SK-N-SH treated with all-trans-retinoic acid at 6 μM for 48 hours (cell line): ENCODE measurements around the gene SREBF1.

Experiments
- BACH2 ChIP-seq: fragments of 250-450 bp; sonication (Bioruptor Pico); IDR thresholded peaks from 2 replicates; pipeline ENCODE4 v1.9.0; 2021; ENCODE audit warnings: mild to moderate bottlenecking, borderline replicate concordance
- ESRRG ChIP-seq: fragments of 250-450 bp; sonication (Bioruptor Pico); IDR thresholded peaks from 2 replicates; pipeline ENCODE4 v1.6.1; 2021; ENCODE audit warnings: mild to moderate bottlenecking
- ISL1 ChIP-seq: fragments of 250-450 bp; sonication (Bioruptor Pico); IDR thresholded peaks from 2 replicates; pipeline ENCODE4 v2.1.2; 2022; ENCODE audit warnings: mild to moderate bottlenecking, moderate library complexity
- OSR1 ChIP-seq: fragments of 250-450 bp; sonication (Bioruptor Pico); IDR thresholded peaks from 2 replicates; pipeline ENCODE4 v1.8.0; 2022; ENCODE audit warnings: moderate library complexity, mild to moderate bottlenecking, inconsistent platforms
- ZC3H10 ChIP-seq: fragments of 250-450 bp; sonication (Bioruptor Pico); IDR thresholded peaks from 2 replicates; pipeline ENCODE4 v1.5.1; 2021; ENCODE audit warnings: mild to moderate bottlenecking, moderate library complexity
- ZFP3 ChIP-seq: fragments of 250-450 bp; sonication (Bioruptor Pico); IDR thresholded peaks from 2 replicates; pipeline ENCODE4 v1.5.0; 2020; ENCODE audit warnings: mild to moderate bottlenecking, moderate library complexity
- ZFP30 ChIP-seq: fragments of 450-650 bp; formaldehyde crosslinking; IDR thresholded peaks from 2 replicates; pipeline ENCODE4 v1.5.0; 2022; ENCODE audit warnings: mild to moderate bottlenecking, moderate library complexity
- ZNF8 ChIP-seq: fragments of 450-650 bp; formaldehyde crosslinking; IDR thresholded peaks from 2 replicates; pipeline ENCODE4 v1.5.0; 2020; ENCODE audit warnings: mild to moderate bottlenecking, moderate library complexity
- TF ChIP-seq, protein P1 (sequence below): fragments of 250-450 bp; sonication (Bioruptor Pico); IDR thresholded peaks from 2 replicates; pipeline ENCODE4 v1.8.0; 2020; ENCODE audit warnings: mild to moderate bottlenecking, moderate library complexity, borderline replicate concordance
- TF ChIP-seq, protein P2 (sequence below): fragments of 250-450 bp; sonication (Bioruptor Pico); IDR thresholded peaks from 2 replicates; pipeline ENCODE4 v1.5.0; 2020; ENCODE audit warnings: mild to moderate bottlenecking, moderate library complexity

DNA sequence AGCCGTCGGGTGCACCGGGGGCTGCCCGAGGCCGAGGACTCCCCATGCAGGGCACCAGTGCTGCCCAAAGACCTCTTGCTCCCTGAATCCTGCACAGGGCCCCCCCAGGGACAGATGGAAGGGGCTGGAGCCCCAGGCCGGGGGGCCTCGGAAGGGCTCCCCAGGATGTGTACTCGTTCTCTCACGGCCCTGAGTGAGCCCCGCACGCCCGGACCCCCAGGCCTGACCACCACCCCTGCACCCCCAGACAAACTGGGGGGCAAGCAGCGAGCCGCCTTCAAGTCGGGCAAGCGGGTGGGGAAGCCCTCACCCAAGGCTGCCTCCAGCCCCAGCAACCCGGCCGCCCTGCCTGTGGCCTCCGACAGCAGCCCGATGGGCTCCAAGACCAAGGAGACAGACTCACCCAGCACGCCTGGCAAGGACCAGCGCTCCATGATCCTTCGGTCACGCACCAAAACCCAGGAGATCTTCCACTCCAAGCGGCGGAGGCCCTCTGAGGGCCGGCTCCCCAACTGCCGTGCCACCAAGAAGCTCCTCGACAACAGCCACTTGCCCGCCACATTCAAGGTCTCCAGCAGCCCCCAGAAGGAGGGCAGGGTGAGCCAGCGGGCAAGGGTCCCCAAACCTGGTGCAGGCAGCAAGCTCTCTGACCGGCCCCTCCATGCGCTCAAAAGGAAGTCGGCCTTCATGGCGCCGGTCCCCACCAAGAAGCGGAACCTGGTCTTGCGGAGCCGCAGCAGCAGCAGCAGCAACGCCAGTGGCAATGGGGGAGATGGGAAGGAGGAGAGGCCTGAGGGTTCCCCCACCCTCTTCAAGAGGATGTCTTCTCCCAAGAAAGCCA lies 40.6 kb downstream of the SREBF1 start:
- TF ChIP-seq ZFP3 (CRISPR knock-in tag) = no peak
- TF ChIP-seq, protein P1, sequence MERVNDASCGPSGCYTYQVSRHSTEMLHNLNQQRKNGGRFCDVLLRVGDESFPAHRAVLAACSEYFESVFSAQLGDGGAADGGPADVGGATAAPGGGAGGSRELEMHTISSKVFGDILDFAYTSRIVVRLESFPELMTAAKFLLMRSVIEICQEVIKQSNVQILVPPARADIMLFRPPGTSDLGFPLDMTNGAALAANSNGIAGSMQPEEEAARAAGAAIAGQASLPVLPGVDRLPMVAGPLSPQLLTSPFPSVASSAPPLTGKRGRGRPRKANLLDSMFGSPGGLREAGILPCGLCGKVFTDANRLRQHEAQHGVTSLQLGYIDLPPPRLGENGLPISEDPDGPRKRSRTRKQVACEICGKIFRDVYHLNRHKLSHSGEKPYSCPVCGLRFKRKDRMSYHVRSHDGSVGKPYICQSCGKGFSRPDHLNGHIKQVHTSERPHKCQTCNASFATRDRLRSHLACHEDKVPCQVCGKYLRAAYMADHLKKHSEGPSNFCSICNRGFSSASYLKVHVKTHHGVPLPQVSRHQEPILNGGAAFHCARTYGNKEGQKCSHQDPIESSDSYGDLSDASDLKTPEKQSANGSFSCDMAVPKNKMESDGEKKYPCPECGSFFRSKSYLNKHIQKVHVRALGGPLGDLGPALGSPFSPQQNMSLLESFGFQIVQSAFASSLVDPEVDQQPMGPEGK (CRISPR knock-in tag) = no peak
- no peak for TF ChIP-seq ISL1 (CRISPR knock-in tag)
- no peak for TF ChIP-seq ESRRG (CRISPR knock-in tag)
- TF ChIP-seq ZNF8 (CRISPR knock-in tag) = no peak
- no peak for TF ChIP-seq BACH2
- TF ChIP-seq ZC3H10 (CRISPR knock-in tag) = no peak
- TF ChIP-seq, protein P2, sequence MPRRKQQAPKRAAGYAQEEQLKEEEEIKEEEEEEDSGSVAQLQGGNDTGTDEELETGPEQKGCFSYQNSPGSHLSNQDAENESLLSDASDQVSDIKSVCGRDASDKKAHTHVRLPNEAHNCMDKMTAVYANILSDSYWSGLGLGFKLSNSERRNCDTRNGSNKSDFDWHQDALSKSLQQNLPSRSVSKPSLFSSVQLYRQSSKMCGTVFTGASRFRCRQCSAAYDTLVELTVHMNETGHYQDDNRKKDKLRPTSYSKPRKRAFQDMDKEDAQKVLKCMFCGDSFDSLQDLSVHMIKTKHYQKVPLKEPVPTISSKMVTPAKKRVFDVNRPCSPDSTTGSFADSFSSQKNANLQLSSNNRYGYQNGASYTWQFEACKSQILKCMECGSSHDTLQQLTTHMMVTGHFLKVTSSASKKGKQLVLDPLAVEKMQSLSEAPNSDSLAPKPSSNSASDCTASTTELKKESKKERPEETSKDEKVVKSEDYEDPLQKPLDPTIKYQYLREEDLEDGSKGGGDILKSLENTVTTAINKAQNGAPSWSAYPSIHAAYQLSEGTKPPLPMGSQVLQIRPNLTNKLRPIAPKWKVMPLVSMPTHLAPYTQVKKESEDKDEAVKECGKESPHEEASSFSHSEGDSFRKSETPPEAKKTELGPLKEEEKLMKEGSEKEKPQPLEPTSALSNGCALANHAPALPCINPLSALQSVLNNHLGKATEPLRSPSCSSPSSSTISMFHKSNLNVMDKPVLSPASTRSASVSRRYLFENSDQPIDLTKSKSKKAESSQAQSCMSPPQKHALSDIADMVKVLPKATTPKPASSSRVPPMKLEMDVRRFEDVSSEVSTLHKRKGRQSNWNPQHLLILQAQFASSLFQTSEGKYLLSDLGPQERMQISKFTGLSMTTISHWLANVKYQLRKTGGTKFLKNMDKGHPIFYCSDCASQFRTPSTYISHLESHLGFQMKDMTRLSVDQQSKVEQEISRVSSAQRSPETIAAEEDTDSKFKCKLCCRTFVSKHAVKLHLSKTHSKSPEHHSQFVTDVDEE (CRISPR knock-in tag) = no peak
- no peak for TF ChIP-seq ZFP30 (CRISPR knock-in tag)
- no peak for TF ChIP-seq OSR1 (CRISPR knock-in tag)
